ENCODE measurements around the gene FLNB. TPM values are rescaled to one million over a fixed set of nuclear protein-coding genes. Genes with fewer than 3 reads are reported as not detected.
A peak's percentile ranks its signal among the peaks of the same experiment; 100 is the strongest.

Gene FLNB
- total RNA-seq, 1 experiment from 2014 or later = 309 TPM

DNA sequence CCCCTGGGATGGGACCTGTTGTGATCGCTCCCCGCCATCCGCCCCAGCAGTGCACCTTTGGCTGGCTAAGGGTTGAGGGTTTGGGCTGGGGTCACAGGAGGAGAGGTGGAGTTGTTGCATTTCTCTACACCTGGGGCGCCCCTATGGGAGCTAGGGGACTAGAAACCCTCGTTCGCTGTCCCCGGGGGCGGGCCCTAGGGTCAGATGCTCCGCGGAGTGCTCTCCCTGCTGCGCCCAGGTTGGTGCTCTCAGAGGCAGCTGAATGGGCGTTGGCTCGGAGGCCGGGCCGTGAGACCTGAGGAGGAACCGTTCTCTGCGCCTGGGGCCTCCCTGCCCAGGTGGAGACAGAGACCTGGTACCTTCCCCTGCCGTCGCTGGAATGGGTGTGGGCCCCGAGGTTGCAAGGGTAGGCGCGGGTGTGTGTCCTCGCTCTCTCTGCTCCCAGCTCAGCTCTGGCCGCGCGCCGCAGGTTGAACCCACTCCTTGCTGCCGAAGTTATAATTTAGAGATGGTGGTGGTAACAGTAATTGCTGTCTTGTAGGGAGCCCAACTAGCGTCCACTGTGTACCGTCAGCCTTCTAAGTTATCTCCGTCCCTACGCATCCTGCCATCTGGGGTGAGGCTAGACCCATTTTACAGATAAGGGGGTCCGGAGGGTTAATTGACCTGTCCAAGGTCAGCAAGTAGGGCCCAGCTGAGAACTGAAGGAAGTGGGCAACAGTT, 965 bp downstream of the FLNB start:
- TF ChIP-seq SIN3A (IDR thresholded peaks at IDR 0.05; ENCODE audit: borderline replicate concordance, insufficient read depth, low read depth, low read length) = no peak
- no peak for TF ChIP-seq TCF7L2 (IDR thresholded peaks at IDR 0.05; ENCODE audit: low read depth, low read length)
- TF ChIP-seq, protein P1, sequence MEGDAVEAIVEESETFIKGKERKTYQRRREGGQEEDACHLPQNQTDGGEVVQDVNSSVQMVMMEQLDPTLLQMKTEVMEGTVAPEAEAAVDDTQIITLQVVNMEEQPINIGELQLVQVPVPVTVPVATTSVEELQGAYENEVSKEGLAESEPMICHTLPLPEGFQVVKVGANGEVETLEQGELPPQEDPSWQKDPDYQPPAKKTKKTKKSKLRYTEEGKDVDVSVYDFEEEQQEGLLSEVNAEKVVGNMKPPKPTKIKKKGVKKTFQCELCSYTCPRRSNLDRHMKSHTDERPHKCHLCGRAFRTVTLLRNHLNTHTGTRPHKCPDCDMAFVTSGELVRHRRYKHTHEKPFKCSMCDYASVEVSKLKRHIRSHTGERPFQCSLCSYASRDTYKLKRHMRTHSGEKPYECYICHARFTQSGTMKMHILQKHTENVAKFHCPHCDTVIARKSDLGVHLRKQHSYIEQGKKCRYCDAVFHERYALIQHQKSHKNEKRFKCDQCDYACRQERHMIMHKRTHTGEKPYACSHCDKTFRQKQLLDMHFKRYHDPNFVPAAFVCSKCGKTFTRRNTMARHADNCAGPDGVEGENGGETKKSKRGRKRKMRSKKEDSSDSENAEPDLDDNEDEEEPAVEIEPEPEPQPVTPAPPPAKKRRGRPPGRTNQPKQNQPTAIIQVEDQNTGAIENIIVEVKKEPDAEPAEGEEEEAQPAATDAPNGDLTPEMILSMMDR (IDR thresholded peaks at IDR 0.05) = no peak
- TF ChIP-seq POLR2AphosphoS5 (IDR thresholded peaks at IDR 0.05; ENCODE audit: low read depth, low read length) = no peak
- TF ChIP-seq, protein P2, sequence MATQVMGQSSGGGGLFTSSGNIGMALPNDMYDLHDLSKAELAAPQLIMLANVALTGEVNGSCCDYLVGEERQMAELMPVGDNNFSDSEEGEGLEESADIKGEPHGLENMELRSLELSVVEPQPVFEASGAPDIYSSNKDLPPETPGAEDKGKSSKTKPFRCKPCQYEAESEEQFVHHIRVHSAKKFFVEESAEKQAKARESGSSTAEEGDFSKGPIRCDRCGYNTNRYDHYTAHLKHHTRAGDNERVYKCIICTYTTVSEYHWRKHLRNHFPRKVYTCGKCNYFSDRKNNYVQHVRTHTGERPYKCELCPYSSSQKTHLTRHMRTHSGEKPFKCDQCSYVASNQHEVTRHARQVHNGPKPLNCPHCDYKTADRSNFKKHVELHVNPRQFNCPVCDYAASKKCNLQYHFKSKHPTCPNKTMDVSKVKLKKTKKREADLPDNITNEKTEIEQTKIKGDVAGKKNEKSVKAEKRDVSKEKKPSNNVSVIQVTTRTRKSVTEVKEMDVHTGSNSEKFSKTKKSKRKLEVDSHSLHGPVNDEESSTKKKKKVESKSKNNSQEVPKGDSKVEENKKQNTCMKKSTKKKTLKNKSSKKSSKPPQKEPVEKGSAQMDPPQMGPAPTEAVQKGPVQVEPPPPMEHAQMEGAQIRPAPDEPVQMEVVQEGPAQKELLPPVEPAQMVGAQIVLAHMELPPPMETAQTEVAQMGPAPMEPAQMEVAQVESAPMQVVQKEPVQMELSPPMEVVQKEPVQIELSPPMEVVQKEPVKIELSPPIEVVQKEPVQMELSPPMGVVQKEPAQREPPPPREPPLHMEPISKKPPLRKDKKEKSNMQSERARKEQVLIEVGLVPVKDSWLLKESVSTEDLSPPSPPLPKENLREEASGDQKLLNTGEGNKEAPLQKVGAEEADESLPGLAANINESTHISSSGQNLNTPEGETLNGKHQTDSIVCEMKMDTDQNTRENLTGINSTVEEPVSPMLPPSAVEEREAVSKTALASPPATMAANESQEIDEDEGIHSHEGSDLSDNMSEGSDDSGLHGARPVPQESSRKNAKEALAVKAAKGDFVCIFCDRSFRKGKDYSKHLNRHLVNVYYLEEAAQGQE (IDR thresholded peaks at IDR 0.05; ENCODE audit: insufficient read depth in 1 of 2, low read depth in 2 of 2, low read length in 1 of 2) = no peak
- intact Hi-C loops (cut with micrococcal nuclease; ENCODE audit: unreplicated experiment) (no loop called here), in situ Hi-C loops (cut with HindIII; ENCODE audit: low pct_unique_long_range_greater_than_20kb, low sequenced_read_pairs) (no loop called here)
- TSS peak; percentile 55 for BruUV-seq (replicated peaks)
- Histone ChIP-seq H3K9me3 (ENCODE audit: control insufficient read depth, insufficient read depth, low read depth, low read length) (no peaks in the 10 kb centered on the region), H3K4me1 (ENCODE audit: control insufficient read depth, insufficient read depth, low read length) (peaks cover 34% of the 10 kb centered on the region), H3K36me3 (ENCODE audit: control insufficient read depth, insufficient read depth, low read length) (no peaks in the 10 kb centered on the region; the same call in 1 of the 2 replicates), H3K4me3 (ENCODE audit: low read depth in 2 of 2, low read length in 2 of 2) (peak overlapping the region; percentile 77 to 99), H3K27ac (ENCODE audit: low read length) (peak overlapping the region; percentile 81), H3K27me3 (ENCODE audit: control insufficient read depth, insufficient read depth, low read length) (no peaks in the 10 kb centered on the region)
- ChIA-PET CTCF (no interaction called here), POLR2A (no interaction called here)
- ATAC-seq = peak; percentile 5; the same call in 1 of the 2 replicates
- no peak for DNase-seq (ENCODE audit: low read depth, low spot score)

DNA sequence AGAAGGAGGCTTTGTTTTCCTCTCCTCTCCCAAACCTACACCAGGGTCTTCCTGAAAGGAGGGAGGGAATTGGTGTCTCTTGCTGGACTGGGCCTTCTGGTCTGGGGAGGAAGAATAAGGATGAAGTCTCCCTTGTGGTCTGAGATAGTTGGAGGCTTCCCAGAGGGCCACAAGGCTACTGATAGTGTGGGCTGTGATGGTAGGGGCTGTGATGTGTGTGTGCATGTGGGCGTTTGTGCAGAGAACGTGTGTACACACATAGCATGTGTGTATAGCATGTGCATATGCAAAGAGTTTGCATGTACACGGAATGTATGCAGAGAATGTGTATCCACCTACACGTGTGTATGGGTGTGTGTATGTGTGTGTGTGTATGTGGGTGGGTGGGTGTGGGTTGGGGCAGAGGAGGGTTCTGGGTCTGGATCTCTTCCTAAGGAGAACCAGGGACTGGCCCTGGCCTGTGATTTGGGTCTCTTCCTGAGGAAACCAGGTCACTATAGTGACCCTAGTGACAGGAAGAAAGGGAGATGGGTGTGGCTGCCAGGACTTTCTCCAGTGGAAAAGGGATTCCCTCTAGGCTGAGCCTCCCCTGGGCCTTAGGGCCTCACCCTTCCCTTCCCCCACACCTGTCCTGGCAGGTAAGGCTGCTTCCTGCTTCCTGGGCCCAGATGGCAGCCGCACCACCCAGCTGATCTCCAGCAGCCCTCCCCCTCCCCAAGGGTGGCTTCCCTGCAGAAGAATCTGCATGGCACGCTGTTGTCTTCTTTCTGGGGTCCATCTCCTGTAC, 1.7 kb downstream of the FLNB start:
- in situ Hi-C loops (cut with HindIII; ENCODE audit: low pct_unique_long_range_greater_than_20kb, low sequenced_read_pairs) (no loop called here), intact Hi-C loops (cut with micrococcal nuclease; ENCODE audit: unreplicated experiment) (loop anchor here (5.0 kb wide), 1 partner anchor 37 kb away; no protein-coding TSS in a partner anchor)
- H3K9me3 ChIP-seq (ENCODE audit: control insufficient read depth, insufficient read depth, low read depth, low read length) = no peaks in the 10 kb centered on the region
- peak overlapping the region; percentile 81 for H3K27ac ChIP-seq (ENCODE audit: low read length)
- ChIA-PET POLR2A (no interaction called here), CTCF (no interaction called here)
- DNase-seq (ENCODE audit: low read depth, low spot score) (no peak), ATAC-seq (peak; percentile 9; the same call in 1 of the 2 replicates)
- H3K36me3 ChIP-seq (ENCODE audit: control insufficient read depth, insufficient read depth, low read length) = no peaks in the 10 kb centered on the region; the same call in 1 of the 2 replicates
- no TSS peak for BruUV-seq (replicated peaks)
- peak overlapping the region; percentile 77 to 99 for H3K4me3 ChIP-seq (ENCODE audit: low read depth in 2 of 2, low read length in 2 of 2)
- H3K4me1 ChIP-seq (ENCODE audit: control insufficient read depth, insufficient read depth, low read length) = peaks cover 39% of the 10 kb centered on the region
- TF ChIP-seq, protein P1 (IDR thresholded peaks at IDR 0.05) = no peak
- TF ChIP-seq POLR2AphosphoS5 (IDR thresholded peaks at IDR 0.05; ENCODE audit: low read depth, low read length) = no peak
- 0 out of 2 replicates have a peak, but pooled peaks have one; percentile 46 for TF ChIP-seq SIN3A (IDR thresholded peaks at IDR 0.05; ENCODE audit: borderline replicate concordance, insufficient read depth, low read depth, low read length)
- TF ChIP-seq TCF7L2 (IDR thresholded peaks at IDR 0.05; ENCODE audit: low read depth, low read length) = no peak
- TF ChIP-seq, protein P2 (IDR thresholded peaks at IDR 0.05; ENCODE audit: insufficient read depth in 1 of 2, low read depth in 2 of 2, low read length in 1 of 2) = no peak
- no peaks in the 10 kb centered on the region for H3K27me3 ChIP-seq (ENCODE audit: control insufficient read depth, insufficient read depth, low read length)

All from Panc1 (cell line).